GM13977 (cell line): ENCODE measurements around the gene KLHL29.

ENCODE experiments used
- DNase-seq: peaks from one replicate; pipeline ENCODE4 v3.0.0; 2012; ENCODE audit warnings: low spot score
- CTCF ChIP-seq: IDR thresholded peaks from 2 replicates; pipeline ENCODE4 v1.5.1; 2012; ENCODE audit warnings: mild to moderate bottlenecking, control low read depth; ENCODE audit not compliant: insufficient read depth; ENCODE audit errors: extremely low read depth, missing control alignments
- in situ Hi-C: fragments of 300-500 bp; cut with MboI; formaldehyde crosslinking; loops from one replicate; pipeline ENCODE4 v1.12.0; 2022; ENCODE audit warnings: low sequenced_read_pairs, low pct_unique_long_range_greater_than_20kb, mixed read lengths, inconsistent platforms; ENCODE audit not compliant: unreplicated experiment

Gene KLHL29

GRCh38 chr2:23468474-23469141, 83.6 kb downstream of the KLHL29 start:
- DNase-seq: no peak
- in situ Hi-C loops: no loop called here
- TF ChIP-seq CTCF: no peak

GRCh38 chr2:23469142-23469540, 84.2 kb downstream of the KLHL29 start:
- in situ Hi-C loops: no loop called here
- DNase-seq: no peak
- no peak for TF ChIP-seq CTCF

- in situ Hi-C loops: no loop called here
- no peak for TF ChIP-seq CTCF
- no peak for DNase-seq
These were observed 90.1 kb downstream of the KLHL29 start for GRCh38 chr2:23475036-23475435.

- no peak for DNase-seq
- in situ Hi-C loops: no loop called here
- TF ChIP-seq CTCF: no peak
These were observed 90.5 kb downstream of the KLHL29 start for GRCh38 chr2:23475473-23475872.

- DNase-seq: no peak
- in situ Hi-C loops: no loop called here
- TF ChIP-seq CTCF: no peak
These were observed 91.8 kb downstream of the KLHL29 start for GRCh38 chr2:23476786-23477185.

GRCh38 chr2:23477392-23477791, 92.4 kb downstream of the KLHL29 start:
- TF ChIP-seq CTCF: no peak
- in situ Hi-C loops: no loop called here
- no peak for DNase-seq
